OCI-M2 (cell line): ENCODE data around the gene SCN4B.

Experiments used
- DNase-seq: peaks from one replicate; lab custom pipeline; 2025; ENCODE audit not compliant: unreplicated experiment; lab: John Stamatoyannopoulos, UW

Gene SCN4B

GRCh38 chr11:118132385-118133151, 20.1 kb downstream of the SCN4B start:
- DNase-seq: no peak

GRCh38 chr11:118129471-118130172, 23.0 kb downstream of the SCN4B start:
- DNase-seq: no peak

DNA sequence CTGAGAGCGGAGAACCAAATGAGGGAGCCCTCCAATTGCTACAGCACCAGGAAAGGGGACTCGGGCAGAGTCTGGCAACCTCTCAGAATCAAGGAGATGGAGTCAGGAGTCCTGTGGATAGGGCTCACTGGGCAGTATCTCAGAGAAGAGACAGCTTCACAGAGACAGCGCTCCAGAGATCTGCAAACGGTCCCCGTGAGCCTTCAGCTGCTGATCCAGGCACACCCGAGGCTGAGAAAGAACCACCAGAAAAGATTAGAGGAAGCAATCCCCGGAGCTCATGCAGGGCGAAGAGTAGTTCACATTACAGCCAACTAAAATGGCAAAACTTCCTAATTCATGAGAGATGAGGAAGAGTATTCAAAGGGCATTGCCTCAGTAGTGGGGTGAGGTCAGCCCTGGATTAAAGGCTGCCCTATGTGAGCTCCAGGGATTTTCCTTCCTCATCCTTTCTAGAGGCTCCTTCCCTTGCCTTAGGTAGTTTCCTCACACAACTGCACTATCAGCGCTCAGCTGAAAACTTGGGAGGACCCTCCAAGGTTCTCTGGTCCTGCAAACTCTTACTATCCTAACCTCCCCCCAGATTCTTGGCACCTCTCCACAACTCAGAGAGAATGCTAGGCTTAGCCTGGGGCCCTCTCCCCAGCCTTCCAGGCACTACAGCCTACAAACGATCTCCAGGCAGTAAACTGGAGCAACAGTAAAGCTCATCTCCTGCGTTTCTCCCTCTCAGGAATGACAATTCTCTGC, 23.7 kb downstream of the SCN4B start:
- DNase-seq: no peak

DNA sequence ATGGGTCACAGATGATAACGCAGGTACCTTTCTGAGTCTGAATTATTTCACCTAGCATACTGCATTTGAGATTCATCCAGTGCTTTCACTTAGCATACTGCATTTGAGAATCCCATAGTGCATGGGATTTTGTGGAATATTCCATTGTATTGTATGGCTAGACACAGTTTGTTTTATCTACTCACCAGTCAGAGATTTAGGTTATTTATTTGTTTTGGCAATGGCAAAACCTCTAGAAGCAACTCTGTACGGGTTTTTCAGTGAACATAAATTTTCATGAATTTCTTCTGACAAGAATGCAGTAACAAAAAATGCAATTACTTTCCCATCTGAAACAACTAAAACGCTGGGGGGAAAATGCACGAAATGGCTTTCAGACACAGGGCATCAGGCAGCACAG, 24.3 kb downstream of the SCN4B start:
- no peak for DNase-seq

- no peak for DNase-seq
Observed at GRCh38 chr11:118126082-118126838, 26.4 kb downstream of the SCN4B start.

DNA sequence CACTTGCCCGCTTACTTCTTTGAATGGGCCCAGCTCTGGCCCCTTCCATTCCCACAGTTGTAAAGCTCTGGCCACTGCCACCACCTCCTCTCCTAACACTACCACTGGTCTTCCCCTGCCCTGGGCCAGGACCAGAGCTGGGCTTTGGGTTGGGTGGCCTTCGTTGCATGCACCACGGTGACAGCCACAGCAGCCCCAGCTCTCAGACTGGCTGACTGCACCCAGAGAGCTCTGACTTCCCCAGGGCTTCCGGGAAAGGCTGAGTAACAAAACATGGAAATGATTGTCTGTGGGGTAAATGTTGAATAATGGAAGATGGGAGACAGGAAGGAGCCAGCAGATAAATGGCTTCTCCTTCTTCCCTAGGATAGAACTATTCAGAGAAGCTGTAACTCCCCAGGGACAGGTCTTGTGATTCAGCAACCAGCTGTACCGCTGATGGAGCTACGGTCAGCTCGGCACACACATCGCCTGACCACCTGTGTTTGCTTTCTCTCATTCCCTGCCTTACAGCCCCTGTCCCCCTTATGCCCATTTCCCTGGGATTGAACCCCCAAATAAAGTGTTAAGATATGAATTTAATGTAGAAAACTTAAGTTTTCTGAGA, 27.6 kb downstream of the SCN4B start:
- no peak for DNase-seq

DNA sequence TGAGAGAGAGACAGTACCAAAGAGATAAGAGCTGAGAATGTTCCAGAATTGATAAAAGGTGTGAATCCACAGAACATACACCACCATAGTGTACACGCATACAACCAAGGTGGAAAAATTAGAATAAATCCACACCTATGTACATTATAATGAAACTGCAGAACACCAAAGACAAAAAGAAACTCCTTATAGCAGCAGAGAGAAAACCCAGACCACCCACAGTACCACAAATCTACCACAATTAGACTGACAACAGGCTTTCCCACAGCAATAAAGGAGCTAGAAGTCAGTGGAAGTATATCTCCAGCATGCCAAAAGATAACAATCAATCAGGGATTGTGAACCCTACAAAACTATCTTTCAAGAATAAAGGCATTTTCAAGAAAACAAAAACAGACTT, 31.8 kb downstream of the SCN4B start:
- DNase-seq: no peak

DNA sequence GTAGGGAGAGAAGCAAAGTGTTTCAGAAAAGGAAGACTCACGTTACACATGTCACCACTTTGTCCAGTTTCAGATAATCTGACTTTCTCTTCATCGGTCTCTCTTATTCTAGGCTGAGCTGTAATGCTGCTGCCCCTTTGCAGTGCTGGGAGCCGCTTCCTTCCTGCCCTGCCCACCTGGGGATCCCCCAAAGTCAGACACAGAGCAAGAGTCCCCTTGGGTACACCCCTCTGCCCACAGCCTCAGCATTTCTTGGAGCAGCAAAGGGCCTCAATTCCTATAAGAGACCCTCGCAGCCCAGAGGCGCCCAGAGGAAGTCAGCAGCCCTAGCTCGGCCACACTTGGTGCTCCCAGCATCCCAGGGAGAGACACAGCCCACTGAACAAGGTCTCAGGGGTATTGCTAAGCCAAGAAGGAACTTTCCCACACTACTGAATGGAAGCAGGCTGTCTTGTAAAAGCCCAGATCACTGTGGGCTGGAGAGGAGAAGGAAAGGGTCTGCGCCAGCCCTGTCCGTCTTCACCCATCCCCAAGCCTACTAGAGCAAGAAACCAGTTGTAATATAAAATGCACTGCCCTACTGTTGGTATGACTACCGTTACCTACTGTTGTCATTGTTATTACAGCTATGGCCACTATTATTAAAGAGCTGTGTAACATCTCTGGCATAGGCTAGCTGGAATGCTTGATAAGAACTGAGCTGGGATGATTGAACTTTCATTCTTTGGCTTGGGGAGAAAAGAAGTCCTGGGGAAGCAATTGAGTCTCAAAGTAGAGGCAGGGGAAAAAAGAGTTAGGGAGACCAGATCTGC, 34.6 kb downstream of the SCN4B start:
- DNase-seq: no peak

DNA sequence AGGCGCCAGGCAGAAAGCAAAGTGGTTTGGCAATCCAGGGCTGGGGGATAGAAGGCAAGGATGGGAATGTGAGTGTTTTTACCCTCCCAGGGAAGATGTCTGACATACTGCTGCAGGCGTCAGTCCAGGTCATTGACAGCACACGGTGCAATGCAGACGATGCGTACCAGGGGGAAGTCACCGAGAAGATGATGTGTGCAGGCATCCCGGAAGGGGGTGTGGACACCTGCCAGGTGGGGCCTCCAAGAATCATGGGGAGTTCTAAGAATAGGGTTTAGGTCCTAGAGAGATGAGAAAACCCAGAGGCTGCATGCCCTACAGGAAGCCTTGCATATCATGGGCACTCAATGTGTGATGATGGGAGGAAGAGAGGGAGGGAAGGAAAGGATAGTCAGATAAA, 37.6 kb downstream of the SCN4B start:
- DNase-seq: no peak

GRCh38 chr11:118114266-118114665, 38.4 kb downstream of the SCN4B start:
- DNase-seq: no peak

- DNase-seq: no peak
Observed at GRCh38 chr11:118112711-118113430, 39.8 kb downstream of the SCN4B start.

GRCh38 chr11:118111744-118112035, 40.9 kb downstream of the SCN4B start:
- DNase-seq: no peak

DNA sequence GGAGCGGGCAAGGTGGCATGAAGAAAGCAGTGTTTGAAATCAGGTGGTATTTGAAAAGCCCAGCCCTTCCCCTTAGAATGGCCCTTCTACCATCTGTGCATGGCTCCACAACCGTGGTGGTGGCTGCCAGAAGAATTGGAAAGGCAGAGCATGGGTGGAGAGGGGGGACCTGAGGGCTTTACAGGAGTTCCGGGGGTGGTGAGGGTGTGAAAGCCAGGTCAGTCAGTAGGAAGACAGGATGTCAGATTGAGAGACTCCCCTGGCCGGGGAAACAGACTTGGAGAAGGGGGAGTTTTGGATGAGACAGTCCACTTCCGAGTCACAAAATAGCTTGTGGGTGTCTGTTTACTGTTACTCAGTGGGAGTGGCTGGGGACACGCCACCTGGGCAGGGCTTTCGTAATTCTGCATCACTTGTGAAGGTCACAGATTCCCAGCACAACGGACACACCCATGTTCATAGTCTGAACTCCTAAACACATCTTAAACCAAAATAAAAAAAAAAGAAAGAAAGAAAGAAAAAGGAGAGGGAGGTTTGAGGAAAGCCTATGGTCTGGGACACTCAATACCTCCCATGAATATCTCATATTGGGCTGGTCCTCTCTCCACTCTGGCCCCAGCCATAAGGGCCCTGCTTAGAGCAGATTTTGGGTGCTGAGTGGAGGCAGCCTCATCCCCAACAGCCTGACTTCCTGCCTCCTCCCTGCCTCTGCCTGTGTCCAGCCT, 41.4 kb downstream of the SCN4B start:
- DNase-seq: no peak

DNA sequence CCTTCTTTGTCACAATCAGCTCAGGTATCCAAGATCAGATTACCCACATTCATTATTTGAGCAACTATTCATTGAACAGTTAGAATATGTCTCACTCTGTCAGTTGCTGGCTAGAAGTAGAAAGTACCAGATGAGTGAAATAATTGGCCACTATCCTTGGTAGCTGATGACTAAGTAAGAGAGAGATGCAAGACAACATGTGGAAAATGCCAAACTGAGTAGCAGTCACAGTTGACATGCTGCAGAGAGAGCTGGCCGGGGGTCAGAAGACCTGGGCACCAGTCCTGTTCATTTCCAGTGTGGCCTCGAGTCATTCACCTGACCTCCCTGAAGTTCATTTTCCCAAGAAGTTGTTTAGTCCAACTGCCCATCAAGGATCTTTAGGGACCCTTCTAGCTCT, 43.4 kb downstream of the SCN4B start:
- no peak for DNase-seq

GRCh38 chr11:118108513-118108912, 44.1 kb downstream of the SCN4B start:
- no peak for DNase-seq

DNA sequence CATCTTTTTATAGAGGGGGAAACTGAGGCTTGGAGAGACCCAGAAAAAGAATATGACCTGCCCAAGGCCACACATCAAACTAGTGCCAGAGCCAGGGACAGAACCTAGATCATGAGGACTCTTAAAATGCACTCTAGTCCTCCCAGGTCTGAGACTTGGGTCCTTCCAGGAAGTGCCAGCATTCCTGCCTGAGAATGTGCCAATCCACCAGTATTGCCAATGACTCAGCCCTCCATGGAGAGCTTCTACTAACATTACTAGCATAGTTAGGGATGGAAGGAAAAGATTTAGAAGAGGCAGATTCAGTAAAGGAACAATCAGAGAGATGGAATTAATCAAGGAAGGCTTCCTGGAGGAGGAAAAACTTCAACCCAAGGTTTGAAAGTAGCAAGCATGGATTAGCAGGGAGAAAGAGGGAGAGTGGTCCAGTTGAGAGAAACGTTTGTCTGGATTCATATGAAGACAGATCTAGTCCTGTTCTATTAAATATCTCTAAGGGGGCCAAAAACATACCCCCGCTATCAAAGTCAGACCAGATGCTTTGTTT, 45.8 kb downstream of the SCN4B start:
- DNase-seq: no peak

- DNase-seq: no peak
Observed at GRCh38 chr11:118105657-118106305, 46.8 kb downstream of the SCN4B start.

DNA sequence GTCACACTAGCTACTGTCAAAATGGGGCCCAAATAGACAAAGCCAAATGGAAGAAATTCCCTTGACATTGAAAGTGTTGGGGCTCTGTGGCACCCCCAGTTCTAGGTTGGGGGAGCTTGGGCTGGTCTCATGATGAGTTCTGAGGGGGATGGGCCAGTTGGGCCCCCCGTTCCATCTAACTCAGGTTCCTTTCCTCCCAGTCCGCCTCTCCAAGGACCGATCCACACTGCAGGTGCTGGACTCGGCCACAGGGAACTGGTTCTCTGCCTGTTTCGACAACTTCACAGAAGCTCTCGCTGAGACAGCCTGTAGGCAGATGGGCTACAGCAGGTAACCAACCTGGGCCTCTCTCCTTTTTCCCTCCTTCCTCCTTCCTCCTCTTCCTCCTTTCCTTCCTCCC, 48.1 kb downstream of the SCN4B start:
- no peak for DNase-seq
